ENCODE measurements around the gene SOCS7.

DNA sequence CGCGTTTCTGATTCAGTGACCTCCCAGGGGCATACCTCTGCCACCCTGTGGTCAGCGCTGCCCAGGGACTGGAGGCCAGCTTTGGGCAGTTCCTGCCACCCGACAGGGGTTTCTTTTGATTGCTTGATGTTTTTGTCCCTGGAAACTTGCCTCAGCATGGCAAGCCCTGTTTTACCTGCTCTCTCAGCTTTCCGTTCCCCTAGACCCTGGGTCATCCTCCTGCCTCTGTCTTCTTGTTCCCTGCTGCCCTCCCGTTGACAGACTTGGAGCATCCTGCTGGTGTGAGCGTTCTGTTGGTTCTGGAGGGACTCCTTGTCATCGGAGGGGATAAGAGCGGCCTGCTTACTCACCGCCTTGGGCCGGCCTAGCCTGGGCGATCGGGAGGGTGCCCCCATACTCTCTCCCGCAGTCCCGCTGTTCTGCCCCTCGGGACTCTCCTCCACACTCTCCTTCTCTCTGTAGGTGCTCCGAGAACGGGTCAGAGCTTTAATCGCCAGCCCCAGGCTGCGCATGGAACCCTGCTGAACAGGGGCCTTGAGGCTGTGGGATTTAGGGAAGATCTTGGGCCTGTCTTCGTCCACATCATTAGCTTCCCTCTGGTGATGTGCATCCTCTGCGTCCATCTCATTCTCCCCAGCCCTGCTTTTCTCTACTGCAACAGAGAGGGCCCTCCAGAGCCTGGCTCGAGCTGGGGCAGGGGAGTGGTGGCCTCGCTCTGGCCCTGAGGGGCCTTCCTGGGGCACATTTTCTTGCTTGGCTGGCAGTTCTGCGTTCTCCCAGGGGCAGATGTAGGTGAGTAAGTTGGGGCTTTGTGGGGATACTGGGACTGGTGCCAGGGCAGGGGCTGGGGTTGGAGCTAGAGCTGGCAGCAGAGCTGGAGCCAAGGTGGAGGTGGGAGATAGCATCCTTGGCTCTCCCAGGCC, 21.6 kb upstream of the SOCS7 start:
- TF ChIP-seq, protein P1, sequence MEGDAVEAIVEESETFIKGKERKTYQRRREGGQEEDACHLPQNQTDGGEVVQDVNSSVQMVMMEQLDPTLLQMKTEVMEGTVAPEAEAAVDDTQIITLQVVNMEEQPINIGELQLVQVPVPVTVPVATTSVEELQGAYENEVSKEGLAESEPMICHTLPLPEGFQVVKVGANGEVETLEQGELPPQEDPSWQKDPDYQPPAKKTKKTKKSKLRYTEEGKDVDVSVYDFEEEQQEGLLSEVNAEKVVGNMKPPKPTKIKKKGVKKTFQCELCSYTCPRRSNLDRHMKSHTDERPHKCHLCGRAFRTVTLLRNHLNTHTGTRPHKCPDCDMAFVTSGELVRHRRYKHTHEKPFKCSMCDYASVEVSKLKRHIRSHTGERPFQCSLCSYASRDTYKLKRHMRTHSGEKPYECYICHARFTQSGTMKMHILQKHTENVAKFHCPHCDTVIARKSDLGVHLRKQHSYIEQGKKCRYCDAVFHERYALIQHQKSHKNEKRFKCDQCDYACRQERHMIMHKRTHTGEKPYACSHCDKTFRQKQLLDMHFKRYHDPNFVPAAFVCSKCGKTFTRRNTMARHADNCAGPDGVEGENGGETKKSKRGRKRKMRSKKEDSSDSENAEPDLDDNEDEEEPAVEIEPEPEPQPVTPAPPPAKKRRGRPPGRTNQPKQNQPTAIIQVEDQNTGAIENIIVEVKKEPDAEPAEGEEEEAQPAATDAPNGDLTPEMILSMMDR (IDR thresholded peaks at IDR 0.05), result no peak
- no peak for TF ChIP-seq POLR2A (IDR thresholded peaks at IDR 0.05)

All from heart left ventricle (tissue), 13 donors.